Neural cell (in vitro differentiated cells): ENCODE measurements around the gene FAM163A. TPM values are rescaled to one million over a fixed set of nuclear protein-coding genes. Genes with fewer than 3 reads are reported as not detected.

Experiments
- H2AFZ ChIP-seq: fragments of 200-600, 300-800 bp; sonication (generic), shearing (Covaris generic); 2 replicates; pipeline ENCODE4 v1.6.0; 2014; ENCODE audit warnings: low read depth, mild to moderate bottlenecking, antibody characterized with exemption, low read length, moderate library complexity
- H3F3A ChIP-seq: fragments of 200-600 bp; shearing (Covaris generic); 2 replicates; pipeline ENCODE4 v1.6.1; 2016; ENCODE audit warnings: mild to moderate bottlenecking, moderate library complexity, mixed read lengths, antibody characterized with exemption, low read length; ENCODE audit not compliant: insufficient read depth, poor library complexity, severe bottlenecking
- H3K27ac ChIP-seq: fragments of 200-600, 300-800 bp; sonication (generic), shearing (Covaris generic); 2 replicates; pipeline ENCODE4 v1.5.1; 2014; ENCODE audit warnings: mild to moderate bottlenecking, low read length, moderate library complexity
- H3K27me3 ChIP-seq: fragments of 300-800, 200-600 bp; sonication (generic), shearing (Covaris generic); 2 replicates; pipeline ENCODE4 v1.6.0; 2014; ENCODE audit warnings: mild to moderate bottlenecking, low read depth, low read length, moderate library complexity; ENCODE audit not compliant: insufficient read depth
- H3K36me3 ChIP-seq: fragments of 300-800, 200-600 bp; sonication (generic), shearing (Covaris generic); 2 replicates; pipeline ENCODE4 v1.5.1; 2014; ENCODE audit warnings: mild to moderate bottlenecking, antibody characterized with exemption, low read length, moderate library complexity; ENCODE audit not compliant: insufficient read depth
- H3K4me2 ChIP-seq: fragments of 300-800, 200-600 bp; sonication (generic), shearing (Covaris generic); 2 replicates; pipeline ENCODE4 v1.6.0; 2014; ENCODE audit warnings: mild to moderate bottlenecking, low read length
- H3K4me3 ChIP-seq: fragments of 300-800, 200-600 bp; sonication (generic), shearing (Covaris generic); 2 replicates; pipeline ENCODE4 v1.5.1; 2014; ENCODE audit warnings: mild to moderate bottlenecking, low read length, moderate library complexity
- H3K79me2 ChIP-seq: fragments of 200-600 bp; shearing (Covaris generic); replicated peaks from 2 replicates; pipeline ENCODE4 v1.6.0; 2014; ENCODE audit warnings: mild to moderate bottlenecking, low read length, moderate library complexity; ENCODE audit not compliant: insufficient read depth
- H3K9ac ChIP-seq: fragments of 300-800, 200-600 bp; sonication (generic), shearing (Covaris generic); 2 replicates; pipeline ENCODE4 v1.6.1; 2016; ENCODE audit warnings: mild to moderate bottlenecking, low read length, mixed read lengths
- H3K9me2 ChIP-seq: fragments of 200-600 bp; shearing (Covaris generic); 2 replicates; pipeline ENCODE4 v1.6.1; 2016; ENCODE audit warnings: mild to moderate bottlenecking, low read length, mixed read lengths; ENCODE audit not compliant: insufficient read depth
- H3K9me3 ChIP-seq: fragments of 200-600, 300-800 bp; sonication (generic), shearing (Covaris generic); 2 replicates; pipeline ENCODE4 v1.6.1; 2016; ENCODE audit warnings: mild to moderate bottlenecking, mixed run types, low read length, moderate library complexity, mixed read lengths
- H4K20me1 ChIP-seq: fragments of 200-600 bp; shearing (Covaris generic); 2 replicates; pipeline ENCODE4 v1.6.1; 2016; ENCODE audit warnings: mild to moderate bottlenecking, mixed run types; ENCODE audit not compliant: insufficient read depth
- EP300 ChIP-seq: fragments of 450-650 bp; conservative IDR thresholded peaks from 2 replicates; pipeline ENCODE4 v1.6.1; 2014; ENCODE audit warnings: antibody characterized with exemption, mild to moderate bottlenecking, moderate library complexity; ENCODE audit not compliant: poor library complexity, severe bottlenecking
- EZH2 ChIP-seq: fragments of 200-600, 300-800 bp; shearing (Covaris generic), sonication (generic); IDR thresholded peaks from 2 replicates; pipeline ENCODE4 v1.6.1; 2014; ENCODE audit warnings: antibody characterized with exemption, low read length, borderline replicate concordance, mild to moderate bottlenecking; ENCODE audit not compliant: insufficient read depth, poor library complexity, severe bottlenecking
- MXI1 ChIP-seq: fragments of 450-650 bp; conservative IDR thresholded peaks from 2 replicates; pipeline ENCODE4 v1.6.1; 2014; ENCODE audit warnings: antibody characterized with exemption, mild to moderate bottlenecking; ENCODE audit not compliant: poor library complexity, severe bottlenecking
- POLR2AphosphoS5 ChIP-seq: IDR thresholded peaks from 2 replicates; pipeline ENCODE4 v1.6.1; 2012
- RAD21 ChIP-seq: fragments of 450-650 bp; conservative IDR thresholded peaks from 2 replicates; pipeline ENCODE4 v1.6.1; 2014; ENCODE audit warnings: antibody characterized with exemption, mild to moderate bottlenecking, moderate library complexity
- REST ChIP-seq: IDR thresholded peaks from 2 replicates; pipeline ENCODE4 v1.6.1; 2012; ENCODE audit warnings: borderline replicate concordance
- SMC3 ChIP-seq: fragments of 450-650 bp; conservative IDR thresholded peaks from 2 replicates; pipeline ENCODE4 v1.6.1; 2014; ENCODE audit warnings: antibody characterized with exemption, mild to moderate bottlenecking, moderate library complexity; ENCODE audit not compliant: poor library complexity
- TAF1 ChIP-seq: IDR thresholded peaks from 2 replicates; pipeline ENCODE4 v1.6.1; 2012; ENCODE audit warnings: low read depth
- polyA plus RNA-seq: library from polyadenylated mRNA; depleted of rRNA; stranded (reverse); fragments of >200 nt; gene quantifications from 2 replicates; pipeline ENCODE4 v1.2.3, GENCODE V29; 2014
- TF ChIP-seq, protein P1 (sequence below): fragments of 450-650 bp; IDR thresholded peaks from 2 replicates; pipeline ENCODE4 v1.5.1; 2014; ENCODE audit warnings: antibody characterized with exemption, mild to moderate bottlenecking, moderate library complexity; ENCODE audit not compliant: poor library complexity, severe bottlenecking

The FAM163A gene
- polyA plus RNA-seq, 1 donor from 2014 or later = 0.21 TPM

DNA sequence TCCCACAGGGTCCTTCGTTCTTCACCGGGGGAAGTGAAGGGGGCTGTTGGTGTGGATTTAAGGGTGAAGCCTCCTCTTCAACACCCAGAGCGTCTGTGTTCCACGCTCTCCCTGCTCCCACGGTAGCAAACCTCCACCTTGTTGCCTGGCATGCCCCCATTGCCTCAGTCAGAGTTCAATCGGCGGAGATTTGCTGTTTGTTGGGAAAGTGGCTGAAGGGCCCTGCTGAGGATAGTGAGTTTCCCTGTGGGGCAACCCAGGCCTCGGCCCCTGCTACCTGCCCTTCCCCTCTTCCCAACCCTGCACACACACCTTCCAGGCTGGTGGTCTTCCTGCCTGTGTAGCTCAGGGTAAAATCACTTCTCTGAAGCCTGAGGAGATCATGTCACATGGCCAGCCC lies 74.0 kb downstream of the FAM163A start:
- Histone ChIP-seq H3K36me3 (no peaks in the 10 kb centered on the region), H3K4me2 (no peak overlapping the region), H3K9me2 (no peaks in the 10 kb centered on the region), H3F3A (peaks cover 8% of the 10 kb centered on the region), H4K20me1 (no peaks in the 10 kb centered on the region), H3K27me3 (no peaks in the 10 kb centered on the region), H3K27ac (no peak overlapping the region), H2AFZ (no peak overlapping the region), H3K9ac (no peak overlapping the region), H3K4me3 (no peak overlapping the region), H3K9me3 (no peaks in the 10 kb centered on the region), H3K79me2 (no peaks in the 10 kb centered on the region)
- TF ChIP-seq EP300 (no peak), MXI1 (no peak), SMC3 (no peak), TAF1 (no peak), REST (no peak), POLR2AphosphoS5 (no peak)

DNA sequence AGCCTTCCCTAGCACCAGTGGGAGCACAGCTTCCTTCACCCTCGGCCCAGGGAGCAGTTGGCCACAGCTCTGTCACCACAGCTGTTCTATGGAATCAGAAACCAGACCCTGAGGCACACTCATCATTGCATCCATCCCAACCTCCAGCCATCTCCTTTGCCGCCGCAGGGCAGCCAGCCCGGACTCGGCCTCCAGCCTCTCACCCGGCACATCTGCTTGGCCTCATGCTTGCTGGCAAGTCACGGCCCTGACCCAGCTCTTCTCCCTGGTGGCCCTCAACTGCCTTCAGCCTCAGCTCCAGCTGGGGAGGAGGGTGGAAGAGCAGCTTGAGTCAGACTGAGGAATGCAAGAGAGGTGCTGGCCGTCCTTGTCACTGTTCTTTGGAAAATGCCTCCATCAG lies 74.7 kb downstream of the FAM163A start:
- H3K27ac ChIP-seq = no peak overlapping the region
- TF ChIP-seq EP300 = no peak
- no peak for TF ChIP-seq MXI1
- no peak for TF ChIP-seq POLR2AphosphoS5
- no peak for TF ChIP-seq SMC3
- no peak for TF ChIP-seq EZH2
- TF ChIP-seq REST = no peak
- TF ChIP-seq, protein P1, sequence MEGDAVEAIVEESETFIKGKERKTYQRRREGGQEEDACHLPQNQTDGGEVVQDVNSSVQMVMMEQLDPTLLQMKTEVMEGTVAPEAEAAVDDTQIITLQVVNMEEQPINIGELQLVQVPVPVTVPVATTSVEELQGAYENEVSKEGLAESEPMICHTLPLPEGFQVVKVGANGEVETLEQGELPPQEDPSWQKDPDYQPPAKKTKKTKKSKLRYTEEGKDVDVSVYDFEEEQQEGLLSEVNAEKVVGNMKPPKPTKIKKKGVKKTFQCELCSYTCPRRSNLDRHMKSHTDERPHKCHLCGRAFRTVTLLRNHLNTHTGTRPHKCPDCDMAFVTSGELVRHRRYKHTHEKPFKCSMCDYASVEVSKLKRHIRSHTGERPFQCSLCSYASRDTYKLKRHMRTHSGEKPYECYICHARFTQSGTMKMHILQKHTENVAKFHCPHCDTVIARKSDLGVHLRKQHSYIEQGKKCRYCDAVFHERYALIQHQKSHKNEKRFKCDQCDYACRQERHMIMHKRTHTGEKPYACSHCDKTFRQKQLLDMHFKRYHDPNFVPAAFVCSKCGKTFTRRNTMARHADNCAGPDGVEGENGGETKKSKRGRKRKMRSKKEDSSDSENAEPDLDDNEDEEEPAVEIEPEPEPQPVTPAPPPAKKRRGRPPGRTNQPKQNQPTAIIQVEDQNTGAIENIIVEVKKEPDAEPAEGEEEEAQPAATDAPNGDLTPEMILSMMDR = no peak
- TF ChIP-seq RAD21 = no peak
- no peak for TF ChIP-seq TAF1
- H4K20me1 ChIP-seq = no peaks in the 10 kb centered on the region
- no peak overlapping the region for H2AFZ ChIP-seq
- no peaks in the 10 kb centered on the region for H3K36me3 ChIP-seq
- H3K4me2 ChIP-seq = no peak overlapping the region
- H3K4me3 ChIP-seq = no peak overlapping the region
- no peak overlapping the region for H3K9ac ChIP-seq
- H3K9me2 ChIP-seq = no peaks in the 10 kb centered on the region
- H3K27me3 ChIP-seq = no peaks in the 10 kb centered on the region
- H3K79me2 ChIP-seq = no peaks in the 10 kb centered on the region
- H3F3A ChIP-seq = peaks cover 8% of the 10 kb centered on the region
- no peaks in the 10 kb centered on the region for H3K9me3 ChIP-seq
